T-helper 22 cell (primary cell): ENCODE results near the gene STOML2.

Experiments
- DNase-seq: peaks from one replicate; pipeline ENCODE4 v3.0.0-alpha.2; 2020; ENCODE audit warnings: low read depth

The STOML2 gene

GRCh38 chr9:35107297-35108290 lies 4.7 kb upstream of the STOML2 start:
- no peak for DNase-seq

DNA sequence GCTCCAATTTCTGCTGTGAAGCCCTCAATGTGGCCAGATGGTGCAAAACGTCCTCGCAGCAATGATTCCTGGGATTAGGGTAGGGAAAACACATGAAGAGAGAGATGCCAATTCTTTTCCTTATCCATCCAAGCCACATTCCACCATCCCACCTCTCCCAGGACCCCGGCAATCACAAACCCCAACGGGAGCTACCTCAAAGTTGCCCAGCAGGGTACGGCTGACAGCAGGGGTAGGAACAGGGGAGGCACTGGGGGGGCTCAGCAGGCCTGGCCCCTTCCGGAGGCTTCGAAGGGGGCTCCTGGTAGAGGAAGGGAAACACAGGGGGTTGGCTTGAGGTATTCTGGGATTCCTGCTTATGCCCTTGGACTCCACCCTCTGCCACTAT lies 3.4 kb upstream of the STOML2 start:
- DNase-seq: no peak

DNA sequence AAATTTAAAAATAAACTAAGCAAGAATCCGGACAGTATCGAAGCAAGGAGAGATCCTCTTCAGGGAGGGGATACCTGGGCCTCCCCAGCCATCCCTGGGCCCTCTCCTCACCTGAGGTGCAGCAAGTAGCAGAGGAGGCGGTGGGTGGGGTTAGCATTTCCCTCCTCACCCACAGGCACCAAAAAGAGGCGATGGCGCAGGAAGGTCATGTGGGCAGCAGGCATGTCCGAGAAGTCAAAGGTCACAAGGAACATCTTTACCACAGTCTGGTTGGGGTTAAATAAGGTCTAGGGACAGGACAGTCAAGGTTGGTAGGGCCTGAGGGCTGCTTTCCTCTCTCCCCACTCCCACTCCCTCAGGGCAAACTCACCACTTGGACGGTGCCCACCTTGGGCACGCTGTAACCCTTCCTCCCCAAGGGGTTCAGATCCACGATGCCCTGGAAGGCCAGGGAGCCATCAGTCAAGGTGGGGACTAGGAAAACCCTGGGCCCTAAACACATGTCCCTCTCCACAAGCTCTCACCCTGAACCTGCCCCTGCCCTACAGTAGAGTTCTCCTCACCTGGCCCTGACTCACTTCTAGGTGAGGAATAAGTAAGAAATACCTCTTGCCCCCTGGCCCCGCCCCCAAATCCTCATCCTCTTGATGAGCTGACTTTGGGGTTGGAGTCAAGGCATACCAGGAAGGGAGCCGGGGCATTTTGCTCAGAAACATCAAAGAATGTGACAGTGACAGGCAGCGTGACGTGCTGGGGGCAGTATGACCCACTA lies 2.8 kb upstream of the STOML2 start:
- no peak for DNase-seq

GRCh38 chr9:35105126-35105525 lies 2.2 kb upstream of the STOML2 start:
- DNase-seq: no peak

DNA sequence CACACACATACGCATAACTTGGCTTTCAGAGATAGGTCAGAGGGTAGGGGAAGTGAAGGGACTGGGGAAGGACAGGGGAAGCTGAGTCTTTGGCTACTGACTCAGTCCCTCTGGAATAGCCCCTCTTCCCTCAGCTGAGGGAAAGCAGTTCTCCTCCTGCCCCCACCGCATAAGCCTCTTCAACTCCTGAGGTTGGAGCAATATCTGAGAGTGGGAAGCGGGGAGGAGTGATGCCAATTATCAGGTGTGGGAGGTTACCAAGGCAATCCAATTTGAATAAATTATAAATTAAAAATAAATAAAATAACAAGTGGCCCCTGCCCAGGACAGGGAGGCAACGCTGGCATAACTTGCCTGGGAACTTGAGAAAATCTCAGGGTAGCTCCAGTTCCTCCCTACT lies 1.7 kb upstream of the STOML2 start:
- no peak for DNase-seq

GRCh38 chr9:35103660-35104191 lies 795 bp upstream of the STOML2 start:
- DNase-seq: no peak

GRCh38 chr9:35102465-35102768 lies 514 bp downstream of the STOML2 start:
- DNase-seq: no peak

- DNase-seq: no peak
Measured at GRCh38 chr9:35097573-35097972, 5.4 kb downstream of the STOML2 start.

DNA sequence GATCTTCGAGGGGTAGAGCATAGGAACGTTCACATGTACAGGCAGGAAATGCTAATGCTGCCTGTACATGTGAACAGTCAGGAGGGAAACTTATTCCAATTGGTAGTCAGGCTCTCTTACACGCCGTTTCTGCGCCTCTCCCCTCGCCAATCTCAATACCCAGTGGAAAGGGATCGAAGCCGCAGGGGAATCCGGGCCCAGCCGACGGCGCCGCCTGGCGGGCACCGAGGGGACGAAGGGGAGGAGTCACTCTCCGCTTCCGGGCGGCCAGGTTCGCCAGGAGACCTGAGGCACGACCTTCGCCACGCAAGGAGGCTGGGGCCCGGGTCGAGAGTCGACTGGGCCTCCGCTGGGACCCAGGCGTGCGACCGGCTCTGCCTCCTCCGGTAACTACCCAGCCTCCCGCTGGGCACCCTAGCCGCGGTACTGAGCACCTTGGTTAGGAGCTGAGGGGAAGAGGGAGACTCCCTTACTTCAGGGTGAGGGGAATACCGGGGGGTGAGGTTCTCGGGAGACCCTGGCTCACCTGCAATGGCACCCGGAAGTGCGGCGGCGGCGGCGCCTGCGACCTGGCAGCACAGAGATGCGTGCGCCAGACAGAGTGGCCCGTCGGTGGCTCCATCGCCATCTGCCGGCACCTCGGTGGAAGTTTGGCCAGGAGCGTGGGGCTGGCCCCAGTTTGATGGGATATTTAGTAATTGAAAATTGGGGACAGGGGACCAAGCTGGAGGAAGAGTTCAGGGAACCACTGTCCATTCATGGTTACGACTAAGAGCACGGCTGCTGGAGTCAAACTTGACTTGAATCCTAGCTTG lies 6.7 kb downstream of the STOML2 start, which contains the start of gene PIGO:
PIGO (minus strand) TSS at position 557 of the 815 bp plus-strand sequence. CDS start 1,026 bp downstream, outside the sequence.
- peak; percentile 84 for DNase-seq

- no peak for DNase-seq
Measured at GRCh38 chr9:35091536-35091935, 11.4 kb downstream of the STOML2 start.

DNA sequence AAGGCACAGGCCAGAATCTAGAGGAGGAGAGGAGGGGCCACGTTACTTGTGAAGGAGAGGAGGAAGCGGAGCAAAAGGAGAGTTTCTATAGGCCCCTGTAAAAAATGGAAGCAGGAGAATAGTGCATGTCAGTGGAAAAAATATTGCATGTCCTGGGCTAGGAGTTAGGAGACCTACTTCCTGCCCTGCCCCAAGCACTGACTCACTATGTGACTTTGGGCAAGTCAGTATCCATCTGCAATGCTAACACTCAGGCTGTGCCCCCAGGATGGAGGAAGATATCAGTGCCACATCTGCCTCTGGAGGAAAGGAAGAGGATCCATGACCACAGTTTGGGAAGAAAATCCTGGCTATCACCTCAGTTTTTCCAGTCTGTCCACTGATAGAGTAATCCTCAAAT lies 13.5 kb downstream of the STOML2 start:
- no peak for DNase-seq

DNA sequence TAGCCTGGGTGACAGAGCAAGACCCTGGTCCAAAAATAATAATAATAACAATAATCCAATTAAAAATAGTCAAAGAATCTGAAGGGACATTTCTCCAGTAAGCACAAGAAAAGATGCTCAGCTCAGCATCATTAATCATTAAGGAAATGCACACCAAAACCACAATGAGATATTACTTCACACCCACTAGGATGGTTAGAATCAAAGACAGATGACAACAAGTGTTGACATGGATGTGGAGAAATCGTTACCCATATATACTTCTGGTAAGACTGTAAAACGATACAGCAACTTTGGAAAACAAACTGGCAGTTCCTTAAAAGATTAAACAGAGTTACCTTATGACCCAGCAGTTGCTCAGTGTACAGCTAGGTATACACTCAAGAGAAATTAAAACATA lies 17.9 kb downstream of the STOML2 start:
- DNase-seq: no peak

DNA sequence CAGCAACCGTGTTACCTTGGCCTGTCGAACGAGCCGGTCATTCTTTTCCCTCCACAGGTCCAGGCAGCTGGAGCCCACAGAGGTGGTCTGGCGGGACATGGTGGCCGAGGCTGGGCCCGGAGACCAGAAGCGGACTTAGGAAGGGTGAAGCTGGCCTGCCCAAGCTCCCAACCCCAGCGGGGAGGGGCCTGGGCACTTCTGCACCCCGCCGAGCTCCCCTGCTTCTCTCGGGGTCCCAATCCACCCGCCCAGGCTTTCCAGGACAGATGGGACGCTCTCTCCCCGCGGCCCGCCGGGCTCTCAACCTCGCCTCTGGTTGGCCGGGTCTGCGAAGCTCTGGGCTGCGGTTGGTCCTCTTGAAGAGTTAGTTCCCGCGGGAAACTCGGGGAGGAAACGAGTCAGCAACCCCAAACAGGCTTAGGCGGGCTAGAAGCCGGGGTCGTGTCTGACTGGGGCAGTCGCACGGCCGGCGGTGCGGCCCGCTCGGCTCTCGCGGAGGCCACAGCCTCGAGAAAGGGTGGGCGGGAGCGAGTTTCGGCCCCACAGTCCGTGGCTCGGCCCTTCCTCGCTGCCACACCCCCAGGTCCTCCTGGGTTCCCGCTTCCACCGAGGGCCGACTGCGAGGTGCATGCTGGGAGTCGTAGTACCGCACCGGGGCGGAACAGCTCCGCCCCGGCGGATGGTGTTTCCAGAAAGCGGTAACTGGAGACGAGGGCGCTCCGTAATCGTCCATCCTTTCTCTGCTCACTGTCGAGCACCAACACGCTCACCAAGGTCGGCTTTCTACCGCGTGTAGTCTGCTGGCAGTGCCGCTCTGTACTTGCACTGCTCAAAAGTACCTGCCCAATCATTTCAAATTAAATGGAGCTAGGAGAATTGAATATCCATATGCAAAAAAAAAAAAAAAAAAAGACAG lies 23.2 kb downstream of the STOML2 start, which contains the start of gene FANCG:
FANCG (minus strand) TSS at position 517 of the 916 bp plus-strand sequence; CDS start at position 99, 418 bp downstream.
- peak; percentile 71 for DNase-seq

DNA sequence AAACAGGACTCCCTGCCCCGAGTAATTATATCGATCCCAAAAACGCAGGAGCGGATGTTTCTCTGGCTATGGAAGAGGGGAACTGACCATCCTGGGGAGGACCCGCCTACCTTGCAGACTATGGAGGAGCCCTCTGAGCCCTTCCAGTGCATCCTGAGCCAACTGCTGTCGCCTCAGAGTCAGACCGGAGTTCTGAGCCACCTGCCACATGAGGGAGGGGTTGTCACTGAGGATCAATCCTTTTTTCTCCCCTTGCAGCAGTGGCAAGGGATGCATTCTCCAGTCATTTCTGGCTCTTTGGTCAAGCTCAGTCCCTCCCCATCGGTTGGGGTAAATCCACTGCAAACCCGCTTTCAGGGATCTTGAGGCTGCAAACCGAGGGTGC lies 23.9 kb downstream of the STOML2 start:
- no peak for DNase-seq

- no peak for DNase-seq
Measured at GRCh38 chr9:35078066-35078465, 24.9 kb downstream of the STOML2 start.

DNA sequence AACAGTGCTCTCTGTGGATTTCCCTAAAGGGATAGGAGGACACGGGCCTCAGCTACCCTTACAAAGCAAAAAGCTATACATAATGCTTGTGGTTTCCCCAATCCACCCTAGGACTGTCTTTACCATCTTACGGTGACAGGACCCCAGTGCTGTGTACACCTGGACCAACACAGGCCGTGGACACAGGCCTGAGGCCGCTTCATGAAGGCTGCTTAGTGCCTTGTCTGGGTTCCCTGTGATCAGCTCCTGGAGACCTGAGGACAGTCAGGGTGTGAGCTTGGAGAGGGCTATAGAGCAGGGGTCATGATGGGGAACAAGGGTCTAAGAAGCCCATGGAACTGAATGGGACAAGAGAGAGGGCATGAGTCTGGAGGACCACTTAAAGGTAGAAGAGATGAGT lies 26.1 kb downstream of the STOML2 start:
- DNase-seq: no peak

DNA sequence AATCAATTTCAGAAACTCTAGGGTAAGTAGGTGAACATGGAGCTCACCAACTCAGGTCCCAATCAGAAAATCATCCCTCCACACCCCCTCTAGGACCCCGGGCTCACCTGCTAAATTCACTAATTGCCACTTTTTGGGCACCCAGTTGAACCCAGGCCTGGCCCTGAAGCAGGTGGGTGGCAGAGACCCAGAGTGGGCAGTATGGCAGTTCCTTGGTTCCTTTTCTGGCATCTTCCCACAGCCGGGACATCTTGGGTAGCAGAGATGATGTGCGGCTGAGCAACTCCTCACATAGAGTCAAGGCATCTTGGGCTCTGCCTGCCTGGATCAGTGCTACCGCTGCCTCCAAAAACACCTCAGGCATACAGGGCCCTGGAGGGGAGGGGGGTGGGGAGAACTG lies 27.6 kb downstream of the STOML2 start:
- DNase-seq: no peak

GRCh38 chr9:35074791-35075190 lies 28.1 kb downstream of the STOML2 start:
- no peak for DNase-seq

- no peak for DNase-seq
Measured at GRCh38 chr9:35074141-35074540, 28.8 kb downstream of the STOML2 start.

- no peak for DNase-seq
Measured at GRCh38 chr9:35073279-35073612, 29.7 kb downstream of the STOML2 start.
